HG03571 (cell line): ENCODE data around the gene CNTN4.

ENCODE experiments used
- ATAC-seq: cut with Tn5 transposase; IDR thresholded peaks from one replicate; pipeline ENCODE4 v1.9.1; 2021; ENCODE audit not compliant: unreplicated experiment

Gene CNTN4

DNA sequence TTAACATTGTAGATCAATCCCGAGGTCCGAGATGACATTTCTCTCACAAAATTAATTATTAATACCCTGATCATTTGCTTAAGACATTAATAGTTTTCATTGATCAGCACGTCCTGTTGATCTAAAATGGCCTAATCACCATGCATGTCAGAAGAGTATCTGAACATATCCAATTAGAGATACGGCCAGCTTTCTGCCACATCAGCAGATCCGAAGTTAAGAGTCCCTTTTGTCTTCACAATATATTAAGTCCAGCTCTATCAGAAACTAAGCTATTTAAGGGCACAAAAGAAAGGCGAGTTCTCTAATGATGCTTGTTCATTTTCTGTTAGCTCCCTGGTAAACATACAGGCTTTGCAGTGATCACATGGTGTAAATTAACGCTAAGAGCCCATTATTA lies 470.3 kb downstream of the CNTN4 start:
- no peak for ATAC-seq

DNA sequence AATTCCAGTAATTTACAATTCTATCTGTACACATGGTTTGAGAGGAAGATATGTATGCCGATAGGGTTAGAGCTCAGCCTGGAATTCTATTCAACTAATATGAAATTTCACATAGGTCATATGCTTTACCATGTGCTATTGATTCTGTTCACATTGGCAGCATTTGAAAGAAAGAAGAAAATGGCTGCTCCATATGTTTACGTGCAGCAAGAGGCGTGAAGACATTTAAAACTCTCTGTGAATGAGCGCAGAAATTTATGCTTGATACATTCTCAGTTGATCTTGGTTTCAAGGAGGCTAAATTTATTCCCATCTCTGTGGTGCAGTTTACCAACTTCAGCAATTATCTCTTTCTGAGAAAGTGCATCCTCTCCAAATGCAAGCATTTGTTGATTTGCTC lies 478.9 kb downstream of the CNTN4 start:
- no peak for ATAC-seq

GRCh38 chr3:2578560-2578959 lies 479.9 kb downstream of the CNTN4 start:
- no peak for ATAC-seq

DNA sequence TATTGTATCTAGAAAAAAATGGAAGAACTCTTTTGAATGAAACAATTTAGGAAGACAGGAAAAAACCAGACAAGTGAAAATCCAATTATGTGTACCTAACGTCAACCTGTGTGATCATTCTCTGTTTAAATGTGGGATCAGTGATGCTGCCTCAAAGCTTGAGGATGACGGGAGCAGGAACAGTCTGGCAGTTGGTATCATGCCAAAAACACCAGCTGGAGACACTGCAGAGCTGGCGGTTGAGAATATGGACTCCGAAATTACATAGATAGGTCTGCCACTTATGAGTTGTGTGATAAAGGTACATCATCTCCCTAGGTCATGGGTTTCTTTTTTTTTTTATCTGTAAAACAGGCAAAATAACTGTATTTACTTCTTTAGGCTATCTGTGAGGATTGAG lies 480.5 kb downstream of the CNTN4 start:
- no peak for ATAC-seq

- ATAC-seq = no peak
These were observed 484.4 kb downstream of the CNTN4 start for GRCh38 chr3:2583046-2583445.

- no peak for ATAC-seq
These were observed 490.8 kb downstream of the CNTN4 start for GRCh38 chr3:2589336-2589969.

DNA sequence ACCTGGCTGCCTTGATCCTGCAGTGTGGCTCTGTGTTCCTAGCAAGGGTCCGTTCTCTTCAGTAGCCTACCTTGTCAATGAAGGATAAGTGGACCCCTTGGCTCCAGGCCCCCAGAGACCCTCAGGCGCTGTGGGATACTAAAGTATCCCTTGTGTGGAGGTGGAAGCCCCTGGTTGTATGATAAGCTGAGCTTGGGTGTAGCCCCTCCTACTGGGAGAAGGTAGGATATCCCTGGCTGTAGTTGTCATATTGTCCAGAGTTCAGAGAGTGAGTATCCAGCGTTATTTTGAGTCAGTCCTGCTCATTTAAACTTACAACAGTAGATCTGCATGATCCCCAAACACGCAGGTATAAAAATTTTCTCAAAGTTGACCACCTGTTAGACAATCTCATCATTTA lies 496.8 kb downstream of the CNTN4 start:
- ATAC-seq = no peak

DNA sequence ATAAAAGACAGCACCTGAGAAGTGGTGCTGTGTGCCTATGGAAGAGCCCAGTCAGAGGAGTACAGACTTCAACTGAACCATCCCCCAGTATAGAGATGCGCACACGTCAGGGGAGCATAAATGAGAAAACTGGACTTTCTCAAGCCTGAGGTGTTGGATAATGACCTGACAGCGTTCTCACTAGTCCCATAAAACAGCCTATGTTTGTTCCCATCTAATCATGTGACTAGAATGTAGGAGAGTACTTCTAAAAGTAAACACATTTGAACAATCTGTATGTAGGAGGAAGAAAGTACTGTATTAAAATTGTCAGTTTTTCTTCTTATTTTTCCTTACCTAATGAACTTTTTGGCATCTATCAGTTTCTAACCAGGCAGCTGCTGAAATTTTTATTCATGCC lies 498.9 kb downstream of the CNTN4 start:
- ATAC-seq = no peak

GRCh38 chr3:2599471-2599870 lies 500.8 kb downstream of the CNTN4 start:
- ATAC-seq = no peak

DNA sequence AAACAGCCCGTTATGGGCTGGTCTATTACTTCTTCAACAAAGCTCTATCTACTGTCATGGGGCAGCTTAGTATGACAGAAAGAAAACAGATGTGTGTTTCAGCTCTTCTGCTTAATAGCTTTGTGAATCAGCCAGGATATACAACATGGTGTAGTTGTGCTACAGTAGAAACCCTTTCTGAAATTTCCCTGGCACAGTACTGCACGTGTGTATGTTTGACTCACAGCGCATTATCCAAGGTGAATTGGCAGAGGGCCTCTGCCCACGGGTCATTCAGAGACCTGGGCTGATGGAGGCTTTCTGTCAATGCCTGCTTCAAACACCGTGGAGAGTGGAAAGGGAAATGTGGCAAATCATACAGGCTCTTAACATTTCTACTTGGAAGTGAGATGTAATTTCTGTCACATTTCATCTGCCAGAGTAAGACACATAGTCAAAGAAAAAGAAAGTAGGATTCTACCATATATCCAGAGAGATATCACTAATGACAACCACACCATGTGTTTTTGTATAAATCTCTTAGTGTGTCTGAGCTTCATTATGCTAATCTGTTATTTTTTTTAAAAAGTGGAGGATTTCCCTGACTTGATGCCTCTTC lies 505.1 kb downstream of the CNTN4 start:
- ATAC-seq = no peak

DNA sequence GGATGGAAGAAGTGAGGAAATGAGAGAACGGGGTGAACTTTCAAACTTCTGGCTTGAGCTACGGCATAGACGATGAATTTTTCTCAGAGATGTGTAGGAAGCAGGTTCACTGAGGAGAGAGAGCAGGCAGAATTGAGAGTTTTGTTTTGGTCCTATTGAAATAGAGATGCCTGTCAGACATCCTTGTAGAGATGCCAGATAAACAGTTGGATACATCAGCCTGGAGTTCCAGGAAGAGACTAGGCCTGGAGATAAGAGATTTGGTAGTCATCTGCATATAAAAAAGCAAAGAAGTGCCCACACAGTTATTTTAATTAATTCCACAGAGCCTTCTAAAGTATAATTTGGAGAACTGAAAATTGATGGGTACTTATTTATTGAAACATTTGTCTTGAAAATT lies 515.9 kb downstream of the CNTN4 start:
- no peak for ATAC-seq

DNA sequence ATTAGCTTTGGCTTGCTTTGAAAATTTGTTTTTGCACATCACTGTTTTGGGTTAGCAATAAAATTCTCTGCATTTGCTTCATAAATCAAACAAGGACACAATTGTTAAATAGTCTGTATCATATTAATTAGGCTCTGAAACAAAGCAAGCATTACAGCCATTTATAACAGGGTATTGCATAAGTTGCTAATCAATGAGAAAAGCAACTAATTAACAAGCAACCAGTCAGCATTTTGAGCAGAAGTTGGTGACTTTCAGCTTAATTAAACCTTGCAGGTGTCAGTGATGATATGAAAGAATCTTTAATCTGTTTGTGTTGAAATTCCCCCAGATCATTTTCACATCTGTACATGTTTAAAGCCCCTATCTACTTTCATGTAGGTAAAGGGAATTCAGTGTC lies 516.4 kb downstream of the CNTN4 start:
- no peak for ATAC-seq

GRCh38 chr3:2623436-2623835 lies 524.8 kb downstream of the CNTN4 start:
- no peak for ATAC-seq

DNA sequence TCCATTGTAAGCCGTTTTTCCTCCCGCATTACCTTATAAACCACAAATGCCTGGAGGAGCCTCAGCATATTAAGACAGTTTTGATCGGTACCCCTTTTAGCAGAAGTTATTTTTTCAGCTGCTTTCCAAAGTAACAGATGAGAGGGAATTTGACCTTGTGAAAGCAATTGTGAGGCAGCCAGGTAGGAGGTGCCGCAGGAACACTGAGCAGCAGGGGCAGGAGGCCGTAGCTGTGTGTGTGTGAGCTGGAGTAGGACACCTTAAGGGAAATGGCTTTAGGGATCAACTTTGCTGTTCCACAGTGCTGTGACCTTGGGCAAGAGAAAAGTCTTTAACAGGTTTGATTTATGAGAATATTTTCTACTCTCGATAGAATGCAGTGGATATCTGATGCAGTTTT lies 529.5 kb downstream of the CNTN4 start:
- no peak for ATAC-seq

DNA sequence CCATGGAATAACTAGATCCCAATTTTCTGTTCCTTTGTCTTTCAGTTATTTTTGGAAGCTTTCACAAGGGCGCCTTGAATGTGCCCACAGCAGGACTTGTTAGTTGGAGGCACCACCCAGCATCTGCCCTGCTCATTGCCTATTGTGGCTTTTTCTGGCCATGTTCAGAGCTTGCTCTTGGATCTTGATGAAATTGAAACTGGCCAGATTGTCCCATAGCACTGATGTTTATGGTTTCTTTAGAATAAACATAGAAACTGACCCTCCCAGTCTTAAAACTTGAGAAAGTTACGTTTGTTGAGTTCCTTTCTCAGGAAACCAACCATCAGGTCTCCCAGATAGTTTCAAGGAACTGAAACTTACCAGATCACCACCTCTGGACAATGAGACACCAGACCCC lies 536.8 kb downstream of the CNTN4 start:
- ATAC-seq = no peak

GRCh38 chr3:2643606-2644005 lies 544.9 kb downstream of the CNTN4 start:
- ATAC-seq = no peak

GRCh38 chr3:2645001-2645400 lies 546.3 kb downstream of the CNTN4 start:
- no peak for ATAC-seq

GRCh38 chr3:2650746-2651145 lies 552.1 kb downstream of the CNTN4 start:
- no peak for ATAC-seq

- ATAC-seq = no peak
These were observed 553.7 kb downstream of the CNTN4 start for GRCh38 chr3:2652386-2652785.

- no peak for ATAC-seq
These were observed 555.0 kb downstream of the CNTN4 start for GRCh38 chr3:2653706-2654105.

DNA sequence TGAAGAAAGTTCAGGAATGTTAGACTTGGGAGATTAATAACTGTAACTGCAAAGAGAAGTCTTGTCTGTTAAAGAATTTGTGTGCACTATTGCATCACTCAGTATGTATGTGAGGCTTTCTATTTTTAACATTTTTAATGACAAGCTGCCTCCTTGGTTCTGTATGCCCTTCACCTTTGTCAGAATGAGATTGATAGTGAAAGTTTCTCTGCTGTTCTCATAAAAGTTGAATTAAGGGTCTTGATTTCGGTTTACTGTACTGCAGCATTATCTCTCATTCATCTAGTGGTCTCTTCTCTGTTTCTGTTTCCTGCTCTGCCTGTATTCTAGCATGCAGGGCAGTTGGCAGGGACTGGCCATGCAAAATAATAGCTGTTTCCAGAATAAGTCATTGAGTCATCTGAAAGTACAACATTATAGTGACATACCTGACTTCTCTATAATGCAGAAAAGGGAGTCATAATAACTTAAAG lies 556.6 kb downstream of the CNTN4 start:
- no peak for ATAC-seq

- ATAC-seq = no peak
These were observed 558.4 kb downstream of the CNTN4 start for GRCh38 chr3:2656806-2657777.
